Loucy (cell line): ENCODE measurements around the gene RIPOR3.

Experiments used
- H2AFZ ChIP-seq: fragments of 200-600 bp; sonication (generic); 2 replicates; pipeline ENCODE4 v1.6.0; 2016; ENCODE audit warnings: antibody characterized with exemption, mild to moderate bottlenecking, low read length, moderate library complexity
- H3F3A ChIP-seq: fragments of 200-600 bp; 2 replicates; pipeline ENCODE4 v1.6.0; 2016; ENCODE audit warnings: antibody characterized with exemption, low read depth, mild to moderate bottlenecking
- H3K27me3 ChIP-seq: fragments of 200-600 bp; sonication (generic); 2 replicates; pipeline ENCODE4 v1.6.1; 2014; ENCODE audit warnings: low read length, mild to moderate bottlenecking; ENCODE audit not compliant: insufficient read depth, poor library complexity, severe bottlenecking
- H3K36me3 ChIP-seq: fragments of 200-600 bp; sonication (generic); 2 replicates; pipeline ENCODE4 v1.6.1; 2016; ENCODE audit warnings: low read length; ENCODE audit not compliant: insufficient read depth
- H3K4me1 ChIP-seq: fragments of 200-600 bp; sonication (generic); 2 replicates; pipeline ENCODE4 v1.5.1; 2014; ENCODE audit warnings: low read length, mild to moderate bottlenecking; ENCODE audit not compliant: insufficient read depth, poor library complexity, severe bottlenecking
- H3K4me2 ChIP-seq: fragments of 200-600 bp; sonication (generic); 2 replicates; pipeline ENCODE4 v1.6.0; 2014; ENCODE audit warnings: antibody characterized with exemption, low read length, low read depth, mild to moderate bottlenecking; ENCODE audit not compliant: poor library complexity, severe bottlenecking
- H3K4me3 ChIP-seq: fragments of 200-600 bp; sonication (generic); 2 replicates; pipeline ENCODE4 v1.5.1; 2014; ENCODE audit warnings: low read length, mild to moderate bottlenecking, mixed read lengths; ENCODE audit not compliant: poor library complexity, severe bottlenecking
- H3K79me2 ChIP-seq: fragments of 200-600 bp; sonication (generic); 2 replicates; pipeline ENCODE4 v1.6.1; 2014; ENCODE audit warnings: low read length; ENCODE audit not compliant: insufficient read depth
- H3K9ac ChIP-seq: fragments of 200-600 bp; sonication (generic); 2 replicates; pipeline ENCODE4 v1.6.0; 2014; ENCODE audit warnings: mild to moderate bottlenecking, low read depth, low read length, moderate library complexity; ENCODE audit not compliant: poor library complexity, severe bottlenecking
- H3K9me2 ChIP-seq: fragments of 200-600 bp; sonication (generic); replicated peaks from 2 replicates; pipeline ENCODE4 v1.6.1; 2016; ENCODE audit warnings: low read depth, low read length, mixed read lengths
- H3K9me3 ChIP-seq: fragments of 200-600 bp; sonication (generic); 2 replicates; pipeline ENCODE4 v1.6.1; 2014; ENCODE audit warnings: mild to moderate bottlenecking, antibody characterized with exemption, low read length, low read depth; ENCODE audit not compliant: insufficient read depth
- H4K20me1 ChIP-seq: fragments of 200-600 bp; sonication (generic); 2 replicates; pipeline ENCODE4 v1.6.0; 2014; ENCODE audit warnings: antibody characterized with exemption, low read length, mild to moderate bottlenecking; ENCODE audit not compliant: insufficient read depth, poor library complexity, severe bottlenecking
- CTCF ChIP-seq: fragments of 200-600 bp; sonication (generic); conservative IDR thresholded peaks from 2 replicates; pipeline ENCODE4 v1.5.1; 2014; ENCODE audit warnings: mild to moderate bottlenecking, antibody characterized with exemption, low read length
- EZH2phosphoT487 ChIP-seq: fragments of 200-600 bp; IDR thresholded peaks from 2 replicates; pipeline ENCODE4 v1.6.1; 2018; ENCODE audit warnings: antibody characterized with exemption, mild to moderate bottlenecking, moderate library complexity, borderline replicate concordance

RIPOR3 gene

DNA sequence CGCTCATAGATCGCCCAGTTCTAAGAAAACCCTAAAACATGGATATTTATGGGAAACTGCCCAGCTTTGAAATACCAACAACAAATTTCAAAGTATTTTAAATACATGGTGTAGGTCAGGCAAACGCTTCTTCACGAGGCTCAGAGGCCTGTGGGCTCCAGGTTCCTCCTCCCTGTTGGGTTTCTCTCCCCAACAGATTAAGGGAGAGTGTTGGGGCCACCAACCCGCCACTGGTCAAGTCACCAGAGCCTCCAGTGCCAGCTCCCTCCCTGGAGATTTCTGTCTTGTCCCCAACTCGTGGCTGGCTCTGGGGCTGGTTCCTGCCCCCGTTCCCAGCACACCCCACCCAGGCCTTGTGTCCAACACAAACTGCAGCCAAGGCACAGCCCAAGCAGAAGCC lies 93.3 kb downstream of the RIPOR3 start:
- Histone ChIP-seq H3F3A (no peaks in the 10 kb centered on the region), H3K36me3 (no peaks in the 10 kb centered on the region), H3K9me3 (no peaks in the 10 kb centered on the region), H3K79me2 (no peaks in the 10 kb centered on the region), H3K4me1 (peaks cover 6% of the 10 kb centered on the region), H2AFZ (no peak overlapping the region), H3K27me3 (no peaks in the 10 kb centered on the region), H3K4me3 (no peak overlapping the region), H3K4me2 (no peak overlapping the region), H4K20me1 (no peaks in the 10 kb centered on the region), H3K9me2 (no peaks in the 10 kb centered on the region), H3K9ac (no peak overlapping the region)
- TF ChIP-seq EZH2phosphoT487 (no peak), CTCF (no peak)

DNA sequence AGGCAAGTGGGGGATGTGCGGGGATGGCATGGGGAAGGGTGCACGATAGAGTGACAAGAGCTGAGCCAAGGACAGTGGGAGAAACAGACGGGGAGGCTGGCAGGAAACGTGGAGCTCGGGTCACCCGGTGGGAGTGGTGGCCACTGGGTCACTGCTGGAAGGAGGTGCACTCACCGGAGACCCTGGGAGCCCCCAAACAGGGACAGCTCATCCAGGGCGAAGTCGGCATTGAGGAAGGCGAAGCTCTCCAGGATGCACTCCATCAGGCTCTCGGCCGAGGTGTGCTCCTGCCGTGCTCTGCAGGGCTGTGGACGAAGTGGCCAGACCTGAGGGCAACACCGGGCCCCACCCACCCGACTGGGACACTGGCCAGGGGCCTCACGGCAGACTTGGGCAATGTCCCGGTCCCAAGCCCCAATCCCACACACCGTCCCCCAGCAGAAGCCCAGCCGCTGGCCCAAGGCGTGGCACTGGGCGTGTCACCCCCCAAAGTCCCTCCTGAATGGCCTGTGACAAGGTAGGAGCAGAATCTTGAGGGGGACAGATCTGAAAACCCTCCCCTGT lies 93.9 kb downstream of the RIPOR3 start:
- Histone ChIP-seq H3K4me3 (no peak overlapping the region), H3K9me2 (no peaks in the 10 kb centered on the region), H2AFZ (no peak overlapping the region), H4K20me1 (no peaks in the 10 kb centered on the region), H3K4me2 (no peak overlapping the region), H3K9me3 (no peaks in the 10 kb centered on the region), H3F3A (no peaks in the 10 kb centered on the region), H3K27me3 (no peaks in the 10 kb centered on the region), H3K4me1 (peaks cover 6% of the 10 kb centered on the region), H3K79me2 (no peaks in the 10 kb centered on the region), H3K36me3 (no peaks in the 10 kb centered on the region), H3K9ac (no peak overlapping the region)
- TF ChIP-seq CTCF, result no peak
- no peak for TF ChIP-seq EZH2phosphoT487

DNA sequence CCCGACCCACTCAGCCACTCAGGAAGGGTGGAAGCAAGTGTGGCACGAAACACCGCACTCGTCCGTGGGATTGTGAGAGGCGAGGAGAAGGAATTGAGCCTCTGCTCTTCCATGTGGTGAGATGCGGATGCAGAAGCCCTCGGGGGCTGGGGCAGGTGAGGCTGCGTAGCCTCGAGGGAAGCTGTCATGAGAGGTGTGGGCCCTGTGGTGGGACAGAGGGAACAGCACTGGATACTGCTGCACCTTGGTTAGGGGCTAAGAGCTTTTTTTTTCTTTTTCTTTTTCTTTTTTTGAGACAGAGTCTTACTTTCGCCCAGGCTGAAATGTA lies 94.7 kb downstream of the RIPOR3 start:
- Histone ChIP-seq H3K36me3 (no peaks in the 10 kb centered on the region), H3K79me2 (no peaks in the 10 kb centered on the region), H3K9me3 (no peaks in the 10 kb centered on the region), H3K9ac (no peak overlapping the region), H3K27me3 (no peaks in the 10 kb centered on the region), H4K20me1 (no peaks in the 10 kb centered on the region), H3K9me2 (no peaks in the 10 kb centered on the region), H3F3A (no peaks in the 10 kb centered on the region), H3K4me2 (no peak overlapping the region), H2AFZ (no peak overlapping the region), H3K4me1 (peaks cover 3% of the 10 kb centered on the region), H3K4me3 (no peak overlapping the region)
- TF ChIP-seq EZH2phosphoT487 (no peak), CTCF (no peak)
